Fibroblast of lung (primary cell): ENCODE measurements around the gene TMEM184A. TPM values are rescaled to one million over a fixed set of nuclear protein-coding genes. Genes with fewer than 3 reads are reported as not detected.

Experiments
- DNase-seq, 2 donors: peaks; one replicate each; pipeline versions ENCODE4 v3.0.0 to v3.0.0-alpha.2; 2010; ENCODE audit warnings: low read depth in 2 of 2
- H2AFZ ChIP-seq: 2 replicates; pipeline ENCODE4 v1.5.1; 2012; ENCODE audit warnings: low read length, control low read depth, inconsistent platforms
- H3K27ac ChIP-seq: 2 replicates; pipeline ENCODE4 v1.5.1; 2011; ENCODE audit warnings: low read length, control low read depth; ENCODE audit not compliant: insufficient read depth
- H3K27me3 ChIP-seq: 2 replicates; pipeline ENCODE4 v1.5.1; 2011; ENCODE audit warnings: mild to moderate bottlenecking, low read length; ENCODE audit not compliant: control insufficient read depth, insufficient read depth
- H3K36me3 ChIP-seq: 2 replicates; pipeline ENCODE4 v1.5.1; 2011; ENCODE audit warnings: low read length; ENCODE audit not compliant: control insufficient read depth, insufficient read depth
- H3K4me1 ChIP-seq: 2 replicates; pipeline ENCODE4 v1.5.1; 2011; ENCODE audit warnings: low read length; ENCODE audit not compliant: control insufficient read depth, insufficient read depth; ENCODE audit errors: extremely low read depth
- H3K4me2 ChIP-seq: 2 replicates; pipeline ENCODE4 v1.5.1; 2011; ENCODE audit warnings: low read length, control low read depth; ENCODE audit not compliant: insufficient read depth; ENCODE audit errors: extremely low read depth
- H3K4me3 ChIP-seq, 4 experiments: fragments of 200-600 bp in 1 of 4; sonication (generic) in 1 of 4; replicated peaks in 1 of 4; 2 replicates each; pipeline ENCODE4 v1.5.1; 2011 to 2016; ENCODE audit warnings: low read length in 4 of 4, low read depth in 3 of 4, mild to moderate bottlenecking in 3 of 4, control low read depth in 2 of 4, inconsistent platforms in 1 of 4, mixed read lengths in 1 of 4; ENCODE audit not compliant: insufficient read depth in 1 of 4; ENCODE audit errors: control extremely low read depth in 1 of 4
- H3K79me2 ChIP-seq: 2 replicates; pipeline ENCODE4 v1.5.1; 2012; ENCODE audit warnings: mild to moderate bottlenecking, low read length, inconsistent platforms; ENCODE audit not compliant: control insufficient read depth, insufficient read depth
- H3K9ac ChIP-seq: 2 replicates; pipeline ENCODE4 v1.5.1; 2011; ENCODE audit warnings: mild to moderate bottlenecking, low read length, control low read depth; ENCODE audit not compliant: insufficient read depth
- H3K9me3 ChIP-seq: 2 replicates; pipeline ENCODE4 v1.5.1; 2012; ENCODE audit warnings: low read depth, low read length; ENCODE audit not compliant: control insufficient read depth, insufficient read depth
- H4K20me1 ChIP-seq: 2 replicates; pipeline ENCODE4 v1.5.1; 2011; ENCODE audit warnings: low read length; ENCODE audit not compliant: control insufficient read depth, insufficient read depth; ENCODE audit errors: extremely low read depth
- CTCF ChIP-seq, 2 donors: IDR thresholded peaks in 1 of 2; conservative IDR thresholded peaks in 1 of 2; 1 replicate in 1 of 2; 2 replicates in 1 of 2; pipeline ENCODE4 v1.5.1; 2011 to 2012; ENCODE audit warnings: low read length in 2 of 2, control low read depth in 1 of 2, inconsistent platforms in 1 of 2, low read depth in 1 of 2, mild to moderate bottlenecking in 1 of 2
- EZH2 ChIP-seq: IDR thresholded peaks from 2 replicates; pipeline ENCODE4 v1.5.1; 2012; ENCODE audit warnings: low read length, control low read depth, mild to moderate bottlenecking; ENCODE audit errors: missing control alignments
- polyA plus RNA-seq, 2 donors: library from polyadenylated mRNA; depleted of rRNA in 1 of 2; stranded (reverse) in 1 of 2; unstranded in 1 of 2; fragments of >200 nt; gene quantifications; 2 replicates each; pipeline ENCODE4 v1.2.1, GENCODE V29; 2011 to 2012; ENCODE audit warnings: missing spikeins in 1 of 2
- total RNA-seq: library from RNA; depleted of rRNA; stranded (reverse); fragments of >200 nt; gene quantifications from 2 replicates; pipeline ENCODE4 v1.2.1, GENCODE V29; 2014

The TMEM184A gene
- total and polyA plus RNA-seq, 2 donors (not counting 1 experiment from before 2014, with no cell fraction given), result under 0.01 to 0.05 TPM

- peaks cover 36% of the 10 kb centered on the region for H3K36me3 ChIP-seq
Observed at GRCh38 chr7:1492640-1493039, 63.4 kb downstream of the TMEM184A start.

More at GRCh38 chr7:1492640-1493039, 63.4 kb downstream of the TMEM184A start:
- Histone ChIP-seq H2AFZ (no peak overlapping the region), H3K27me3 (no peaks in the 10 kb centered on the region), H3K4me3 (no peak overlapping the region), H3K9me3 (no peaks in the 10 kb centered on the region), H3K79me2 (no peaks in the 10 kb centered on the region), H3K4me2 (no peak overlapping the region), H3K9ac (no peak overlapping the region), H3K4me1 (no peaks in the 10 kb centered on the region), H4K20me1 (no peaks in the 10 kb centered on the region), H3K27ac (no peak overlapping the region)
- DNase-seq, result no peak
- no peak for TF ChIP-seq EZH2
- no peak for TF ChIP-seq CTCF (conservative IDR thresholded peaks at IDR 0.05 in 1 of 2, IDR thresholded peaks at IDR 0.05 in 1 of 2; ENCODE audit: low read depth in 1 of 2, low read length in 2 of 2)

Other genes with a start within 250 kb of the TMEM184A start
- 48.0 and 60.1 TPM in 2 replicates for gene MICALL2, start 96.7 kb downstream of the TMEM184A start, total RNA-seq
- gene MICALL2, start 96.7 kb downstream of the TMEM184A start, polyA plus RNA-seq, result 11.0 and 11.7 TPM in 2 replicates
- 22.9 and 35.5 TPM in 2 replicates for gene INTS1, start 51.8 kb downstream of the TMEM184A start, total RNA-seq
- gene INTS1, start 51.8 kb downstream of the TMEM184A start, polyA plus RNA-seq, result 7.1 and 16.2 TPM in 2 replicates
- gene MAFK, start 25.5 kb downstream of the TMEM184A start, total RNA-seq, result 14.6 and 18.0 TPM in 2 replicates
- gene MAFK, start 25.5 kb downstream of the TMEM184A start, polyA plus RNA-seq, result 3.2 TPM in 2 replicates
- gene PSMG3, start 13.8 kb upstream of the TMEM184A start, total RNA-seq, result 19.3 and 21.3 TPM in 2 replicates
- gene PSMG3, start 13.8 kb upstream of the TMEM184A start, polyA plus RNA-seq, result 24.6 and 31.3 TPM in 2 replicates
- 0.33 and 0.51 TPM in 2 replicates for gene ELFN1, start 114.1 kb upstream of the TMEM184A start, total RNA-seq
- gene ELFN1, start 114.1 kb upstream of the TMEM184A start, polyA plus RNA-seq, result 0.16 and 0.26 TPM in 2 replicates